Sigmoid colon (tissue), 4 donors: Measurements from ENCODE around the gene CST8.

Experiments used
- CTCF ChIP-seq, 4 experiments: fragments of 450-650 bp in 3 of 4; fragments of 200-600 bp in 1 of 4; IDR thresholded peaks; one replicate each; pipeline ENCODE4 v1.5.1; 2016 to 2019; ENCODE audit warnings: antibody characterized with exemption in 4 of 4, mild to moderate bottlenecking in 3 of 4, moderate library complexity in 2 of 4
- EP300 ChIP-seq, 4 donors: sonication (generic); formaldehyde crosslinking; IDR thresholded peaks; one replicate each; pipeline ENCODE4 v1.6.1; 2017; ENCODE audit warnings: antibody characterized with exemption in 4 of 4
- POLR2A ChIP-seq, 2 donors: fragments of 450-650 bp; IDR thresholded peaks; one replicate each; pipeline ENCODE4 v1.6.1; 2016; ENCODE audit warnings: antibody characterized with exemption in 2 of 2, mild to moderate bottlenecking in 2 of 2, moderate library complexity in 2 of 2
- POLR2AphosphoS5 ChIP-seq, 4 donors: sonication (generic); formaldehyde crosslinking; IDR thresholded peaks; one replicate each; pipeline ENCODE4 v1.6.1; 2017; ENCODE audit warnings: antibody characterized with exemption in 4 of 4

DNA sequence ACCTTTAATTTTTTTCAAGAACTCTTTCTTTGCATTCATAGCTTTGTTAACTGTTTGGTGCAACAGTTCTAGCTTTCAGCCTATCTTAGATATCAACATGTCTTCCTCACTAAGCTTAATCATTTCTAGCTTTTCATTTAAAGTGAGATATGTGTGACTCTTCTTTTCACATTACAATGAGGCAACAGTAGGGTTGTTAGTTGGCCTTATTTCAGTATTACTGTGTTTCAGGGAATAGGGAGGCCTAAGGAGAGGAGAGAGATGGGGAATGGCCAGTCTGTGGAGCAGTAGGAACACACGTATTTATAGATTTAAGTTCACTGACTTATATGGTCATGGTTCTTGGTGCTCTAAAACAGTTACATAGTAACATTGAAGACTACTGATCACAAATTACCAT, 41.6 kb downstream of the CST8 start:
- TF ChIP-seq CTCF (IDR thresholded peaks at IDR 0.05) (no peak), POLR2A (IDR thresholded peaks at IDR 0.05) (no peak), POLR2AphosphoS5 (IDR thresholded peaks at IDR 0.05) (no peak), EP300 (IDR thresholded peaks at IDR 0.05) (no peak)
